Measurements from ENCODE around the gene CECR2. TPM values are rescaled to one million over a fixed set of nuclear protein-coding genes. Genes with fewer than 3 reads are reported as not detected.

Gene CECR2
- total RNA-seq, 1 experiment from 2014 or later: 154 TPM

DNA sequence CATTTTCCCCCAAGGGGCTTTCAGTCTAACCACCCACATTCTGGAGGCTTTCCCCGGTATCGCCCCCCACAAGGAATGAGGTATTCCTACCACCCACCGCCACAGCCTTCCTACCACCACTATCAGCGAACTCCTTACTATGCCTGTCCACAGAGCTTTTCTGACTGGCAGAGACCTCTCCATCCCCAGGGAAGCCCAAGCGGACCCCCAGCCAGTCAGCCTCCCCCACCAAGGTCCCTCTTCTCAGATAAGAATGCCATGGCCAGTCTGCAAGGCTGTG is 179.4 kb downstream of the CECR2 start:
- no peak overlapping the region for H3K4me2 ChIP-seq (ENCODE audit: insufficient read depth, insufficient read length, low read length)
- H3K27ac Mint-ChIP-seq: peak overlapping the region in 2 of 3 experiments; percentile 35 to 86; a peak in 3 of 7 replicates
- TF ChIP-seq, protein P1, sequence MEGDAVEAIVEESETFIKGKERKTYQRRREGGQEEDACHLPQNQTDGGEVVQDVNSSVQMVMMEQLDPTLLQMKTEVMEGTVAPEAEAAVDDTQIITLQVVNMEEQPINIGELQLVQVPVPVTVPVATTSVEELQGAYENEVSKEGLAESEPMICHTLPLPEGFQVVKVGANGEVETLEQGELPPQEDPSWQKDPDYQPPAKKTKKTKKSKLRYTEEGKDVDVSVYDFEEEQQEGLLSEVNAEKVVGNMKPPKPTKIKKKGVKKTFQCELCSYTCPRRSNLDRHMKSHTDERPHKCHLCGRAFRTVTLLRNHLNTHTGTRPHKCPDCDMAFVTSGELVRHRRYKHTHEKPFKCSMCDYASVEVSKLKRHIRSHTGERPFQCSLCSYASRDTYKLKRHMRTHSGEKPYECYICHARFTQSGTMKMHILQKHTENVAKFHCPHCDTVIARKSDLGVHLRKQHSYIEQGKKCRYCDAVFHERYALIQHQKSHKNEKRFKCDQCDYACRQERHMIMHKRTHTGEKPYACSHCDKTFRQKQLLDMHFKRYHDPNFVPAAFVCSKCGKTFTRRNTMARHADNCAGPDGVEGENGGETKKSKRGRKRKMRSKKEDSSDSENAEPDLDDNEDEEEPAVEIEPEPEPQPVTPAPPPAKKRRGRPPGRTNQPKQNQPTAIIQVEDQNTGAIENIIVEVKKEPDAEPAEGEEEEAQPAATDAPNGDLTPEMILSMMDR (conservative IDR thresholded peaks at IDR 0.05): no peak
- H3K23ac ChIP-seq (ENCODE audit: insufficient read length, low read depth, low read length): no peak overlapping the region
- H3K9me3 ChIP-seq (ENCODE audit: control insufficient read depth, low read depth, low read length): no peaks in the 10 kb centered on the region
- H3K36me3 Mint-ChIP-seq (ENCODE audit: insufficient read depth in 1 of 3, low read depth in 3 of 3): peaks cover 60 to 90% (median 76%) of the 10 kb centered on the region in 3 experiments
- H3K18ac ChIP-seq (ENCODE audit: insufficient read length, low read depth, low read length): no peak overlapping the region
- H3K23me2 ChIP-seq (ENCODE audit: insufficient read length, low read depth, low read length, poor library complexity, severe bottlenecking): no peaks in the 10 kb centered on the region
- no peak overlapping the region for H2BK5ac ChIP-seq (ENCODE audit: insufficient read length, low read length)
- H3K27ac ChIP-seq (ENCODE audit: insufficient read length, low read depth, low read length): no peak overlapping the region
- H2AK5ac ChIP-seq (ENCODE audit: insufficient read length, low read length): no peak overlapping the region
- no peak overlapping the region for H4K5ac ChIP-seq (ENCODE audit: insufficient read length, low read depth, low read length)
- no peak overlapping the region for H4K8ac ChIP-seq (replicated peaks; ENCODE audit: insufficient read length, low read depth, low read length)
- no peak overlapping the region for H2BK20ac ChIP-seq (ENCODE audit: low read depth, low read length, poor library complexity, severe bottlenecking)
- no peak overlapping the region for H3T11ph ChIP-seq (ENCODE audit: low read length)
- no peak for DNase-seq
- no peaks in the 10 kb centered on the region; a peak in 1 of 5 replicates for H3K9me3 Mint-ChIP-seq
- no peak overlapping the region for H3K9ac ChIP-seq (ENCODE audit: extremely low read depth, insufficient read length, low read length)
- no peak overlapping the region for H4K91ac ChIP-seq (ENCODE audit: insufficient read length, low read depth, low read length)
- H3K4me1 ChIP-seq (ENCODE audit: insufficient read depth, low read length): no peaks in the 10 kb centered on the region
- H3K79me2 ChIP-seq (ENCODE audit: insufficient read depth, low read length): no peaks in the 10 kb centered on the region
- WGBS (ENCODE audit: extremely low coverage, insufficient read length, low lambda C conversion rate): no CpG with 5 or more reads among the region's 5 CpGs
- H3K56ac ChIP-seq (ENCODE audit: insufficient read length, low read depth, low read length): no peak overlapping the region
- H2BK120ac ChIP-seq (ENCODE audit: low read depth, low read length, poor library complexity, severe bottlenecking): no peak overlapping the region
- H3K14ac ChIP-seq (ENCODE audit: insufficient read depth, low read length): no peak overlapping the region
- H2BK12ac ChIP-seq (ENCODE audit: insufficient read length, low read depth, low read length): no peak overlapping the region
- H3K4me1 Mint-ChIP-seq: no peaks in the 10 kb centered on the region
- H2BK15ac ChIP-seq (ENCODE audit: low read depth, low read length): no peak overlapping the region
- no peaks in the 10 kb centered on the region for H3K79me1 ChIP-seq (ENCODE audit: insufficient read depth, low read depth, low read length, poor library complexity, severe bottlenecking)
- H3K27me3 ChIP-seq (ENCODE audit: insufficient read depth, low read length): no peaks in the 10 kb centered on the region
- no peak overlapping the region for H3K4ac ChIP-seq (ENCODE audit: low read depth, low read length)
- no peak overlapping the region for H2AFZ ChIP-seq (ENCODE audit: low read length)
- no peaks in the 10 kb centered on the region for H4K20me1 ChIP-seq (ENCODE audit: control insufficient read depth, insufficient read depth, insufficient read length)
- H3K4me3 Mint-ChIP-seq: no peak overlapping the region
- no peaks in the 10 kb centered on the region for H3K27me3 Mint-ChIP-seq (ENCODE audit: low read depth)
